Spinal cord (tissue), 10 donors: ENCODE measurements around the gene PLTP. TPM values are rescaled to one million over a fixed set of nuclear protein-coding genes. Genes with fewer than 3 reads are reported as not detected.

ENCODE experiments used
- DNase-seq, 6 donors: peaks; one replicate each; pipeline versions ENCODE4 v3.0.0 to v3.0.0-alpha.2; 2013 to 2015; ENCODE audit warnings: low spot score in 6 of 6, low read depth in 4 of 6
- H3K27ac ChIP-seq: one replicate; pipeline ENCODE4 v1.5.1; 2013; ENCODE audit warnings: low read depth, low read length, control low read depth
- H3K27me3 ChIP-seq: one replicate; pipeline ENCODE4 v1.6.1; 2013; ENCODE audit warnings: low read length; ENCODE audit not compliant: control insufficient read depth, insufficient read depth
- H3K36me3 ChIP-seq: one replicate; pipeline ENCODE4 v1.6.1; 2013; ENCODE audit warnings: low read length; ENCODE audit not compliant: control insufficient read depth, insufficient read depth
- H3K4me1 ChIP-seq: one replicate; pipeline ENCODE4 v1.6.1; 2013; ENCODE audit warnings: low read length; ENCODE audit not compliant: control insufficient read depth, insufficient read depth
- H3K4me3 ChIP-seq: one replicate; pipeline ENCODE4 v1.5.1; 2013; ENCODE audit warnings: low read depth, low read length, control low read depth
- H3K9me3 ChIP-seq: one replicate; pipeline ENCODE4 v1.6.1; 2013; ENCODE audit warnings: low read length; ENCODE audit not compliant: control insufficient read depth, insufficient read depth
- WGBS: methylation state at CpG from one replicate; pipeline ENCODE4 v1.1.5; 2013; ENCODE audit warnings: missing lambda C conversion rate; ENCODE audit not compliant: insufficient coverage; 5-methylcytosine and 5-hydroxymethylcytosine counted together
- polyA plus RNA-seq, 2 donors: library from polyadenylated mRNA; unstranded; fragments of 120-200 nt; gene quantifications; one replicate each; pipeline ENCODE4 v1.2.1, GENCODE V29; 2013; ENCODE audit not compliant: insufficient read length in 2 of 2
- total RNA-seq, 2 donors: library from RNA; depleted of rRNA in 1 of 2; stranded (reverse); fragments of 120-200 nt in 1 of 2; fragments of >200 nt in 1 of 2; gene quantifications; one replicate each; pipeline versions ENCODE4 v1.2.3 to v1.2.4, GENCODE V29; 2013 to 2014
- donor health status: healthy.

Gene PLTP
- total and polyA plus RNA-seq, 4 donors = 73.7 to 471 (median 228) TPM

DNA sequence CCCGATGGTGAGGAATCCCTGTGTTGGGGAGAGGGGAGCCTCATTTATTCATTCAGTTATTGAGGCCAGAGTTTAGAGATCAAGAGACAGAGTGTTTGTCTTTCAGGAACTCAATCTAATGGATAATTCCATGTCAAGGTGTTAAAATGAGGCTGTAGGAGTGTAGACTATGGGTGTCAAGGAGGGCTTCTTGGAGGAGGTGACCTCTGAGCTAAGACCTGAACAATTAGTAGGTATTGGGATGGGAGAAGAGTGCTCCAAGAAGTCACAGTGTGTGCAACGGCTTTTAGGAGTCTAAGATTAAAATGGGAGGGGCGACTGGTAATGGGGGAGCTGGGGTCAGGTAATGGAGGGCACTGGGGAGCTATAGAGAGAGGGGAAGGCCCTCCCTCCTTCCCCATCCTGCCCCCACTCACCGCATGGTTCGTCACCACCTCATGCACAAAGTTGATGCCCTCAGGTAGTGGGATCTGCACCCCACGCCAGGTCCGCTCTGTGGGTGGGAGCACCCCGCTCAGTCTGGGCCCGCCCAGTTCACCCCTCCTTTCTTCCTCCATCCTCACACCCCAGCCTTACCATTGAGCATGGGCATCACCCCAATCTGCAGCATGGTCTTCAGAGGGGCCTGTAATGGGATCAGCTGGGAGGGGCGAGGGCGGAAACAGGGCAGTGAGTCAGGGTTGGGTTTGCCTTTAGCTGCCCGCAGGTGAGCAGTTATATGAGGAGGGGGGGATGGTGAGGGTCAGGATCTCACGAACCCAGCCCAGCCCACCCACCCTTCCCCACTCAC, 12.7 kb downstream of the PLTP start:
- Histone ChIP-seq H3K9me3 (no peaks in the 10 kb centered on the region), H3K27ac (no peak overlapping the region), H3K36me3 (peaks cover 79% of the 10 kb centered on the region), H3K4me3 (no peak overlapping the region), H3K4me1 (no peaks in the 10 kb centered on the region), H3K27me3 (no peaks in the 10 kb centered on the region)
- DNase-seq = no peak
- WGBS = 90% methylated on average over 8 of the region's 13 CpGs

DNA sequence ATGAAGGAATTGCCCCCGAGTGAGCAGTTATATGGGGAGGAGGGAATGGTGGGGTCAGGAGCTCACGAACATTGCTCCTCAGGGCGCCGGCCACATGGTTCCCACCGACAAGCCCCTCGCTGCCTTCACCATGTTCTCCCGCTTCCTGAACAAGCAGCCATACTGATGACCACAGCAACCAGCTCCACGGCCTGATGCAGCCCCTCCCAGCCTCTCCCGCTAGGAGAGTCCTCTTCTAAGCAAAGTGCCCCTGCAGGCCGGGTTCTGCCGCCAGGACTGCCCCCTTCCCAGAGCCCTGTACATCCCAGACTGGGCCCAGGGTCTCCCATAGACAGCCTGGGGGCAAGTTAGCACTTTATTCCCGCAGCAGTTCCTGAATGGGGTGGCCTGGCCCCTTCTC, 13.7 kb downstream of the PLTP start:
- H3K4me1 ChIP-seq = no peaks in the 10 kb centered on the region
- WGBS = 77% methylated on average over 12 of the region's 12 CpGs
- no peaks in the 10 kb centered on the region for H3K9me3 ChIP-seq
- peaks cover 75% of the 10 kb centered on the region for H3K36me3 ChIP-seq
- H3K27ac ChIP-seq = no peak overlapping the region
- no peaks in the 10 kb centered on the region for H3K27me3 ChIP-seq
- no peak for DNase-seq
- H3K4me3 ChIP-seq = no peak overlapping the region

DNA sequence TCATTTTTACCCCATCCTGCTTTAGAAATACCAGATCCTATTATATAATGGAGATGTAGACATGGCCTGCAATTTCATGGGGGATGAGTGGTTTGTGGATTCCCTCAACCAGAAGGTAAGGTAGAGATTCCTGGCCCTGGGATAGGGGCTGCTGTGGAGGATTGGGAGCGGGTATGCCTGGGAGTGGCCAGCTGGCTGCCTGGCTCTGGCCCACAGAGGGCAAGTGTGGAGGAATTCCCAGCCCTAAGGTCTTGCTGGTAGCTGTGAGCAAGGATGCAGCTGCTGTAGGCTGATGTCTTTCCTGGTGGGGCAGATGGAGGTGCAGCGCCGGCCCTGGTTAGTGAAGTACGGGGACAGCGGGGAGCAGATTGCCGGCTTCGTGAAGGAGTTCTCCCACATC, 14.3 kb downstream of the PLTP start:
- Histone ChIP-seq H3K9me3 (no peaks in the 10 kb centered on the region), H3K4me3 (no peak overlapping the region), H3K27ac (no peak overlapping the region), H3K27me3 (no peaks in the 10 kb centered on the region), H3K36me3 (peaks cover 74% of the 10 kb centered on the region), H3K4me1 (peaks cover 3% of the 10 kb centered on the region)
- 80% methylated on average over 7 of the region's 7 CpGs for WGBS
- DNase-seq = no peak

DNA sequence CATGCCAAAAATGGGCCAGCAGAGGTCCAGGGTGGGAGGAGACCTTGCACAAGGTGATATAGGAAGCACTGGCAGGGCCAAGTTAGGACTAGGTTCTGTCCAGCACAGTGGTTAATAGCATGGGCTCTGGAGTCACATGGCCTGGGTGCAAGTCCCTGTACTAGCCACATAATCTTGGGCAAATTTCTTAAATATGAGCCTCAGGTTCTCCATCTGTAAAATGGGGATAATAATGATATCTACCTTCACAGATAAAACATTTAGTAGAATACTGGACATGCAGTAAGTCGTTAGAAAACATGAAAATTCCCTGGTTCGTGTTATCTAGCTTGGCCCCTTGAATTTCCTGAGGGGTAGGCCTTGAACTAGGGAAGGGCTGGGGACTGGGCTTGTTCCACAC, 14.7 kb downstream of the PLTP start:
- no peak for DNase-seq
- H3K4me3 ChIP-seq = no peak overlapping the region
- H3K9me3 ChIP-seq = no peaks in the 10 kb centered on the region
- peaks cover 73% of the 10 kb centered on the region for H3K36me3 ChIP-seq
- no peaks in the 10 kb centered on the region for H3K27me3 ChIP-seq
- no CpG with 5 or more reads among the region's 2 CpGs for WGBS
- peaks cover 7% of the 10 kb centered on the region for H3K4me1 ChIP-seq
- no peak overlapping the region for H3K27ac ChIP-seq

GRCh38 chr20:45896641-45897161, 15.3 kb downstream of the PLTP start:
- DNase-seq = no peak
- H3K27ac ChIP-seq = no peak overlapping the region
- H3K36me3 ChIP-seq = peaks cover 68% of the 10 kb centered on the region
- 94% methylated on average over 9 of the region's 14 CpGs for WGBS
- no peak overlapping the region for H3K4me3 ChIP-seq
- peaks cover 13% of the 10 kb centered on the region for H3K4me1 ChIP-seq
- no peaks in the 10 kb centered on the region for H3K27me3 ChIP-seq
- no peaks in the 10 kb centered on the region for H3K9me3 ChIP-seq

DNA sequence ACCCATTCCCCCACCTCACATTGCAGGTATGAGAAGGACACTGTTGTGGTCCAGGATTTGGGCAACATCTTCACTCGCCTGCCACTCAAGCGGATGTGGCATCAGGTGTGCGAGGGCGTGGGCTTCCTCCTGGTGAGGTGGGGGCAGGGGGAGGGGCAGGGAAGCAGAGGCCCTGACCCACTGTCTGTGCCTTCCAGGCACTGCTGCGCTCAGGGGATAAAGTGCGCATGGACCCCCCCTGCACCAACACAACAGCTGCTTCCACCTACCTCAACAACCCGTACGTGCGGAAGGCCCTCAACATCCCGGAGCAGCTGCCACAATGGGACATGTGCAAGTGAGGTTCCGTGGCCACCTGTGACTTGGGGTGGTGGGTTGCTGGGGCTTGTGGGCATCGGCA, 17.2 kb downstream of the PLTP start:
- 88% methylated on average over 3 of the region's 12 CpGs for WGBS
- no peaks in the 10 kb centered on the region for H3K9me3 ChIP-seq
- H3K4me1 ChIP-seq = peaks cover 29% of the 10 kb centered on the region
- no peak overlapping the region for H3K4me3 ChIP-seq
- no peak overlapping the region for H3K27ac ChIP-seq
- H3K27me3 ChIP-seq = no peaks in the 10 kb centered on the region
- no peak for DNase-seq
- H3K36me3 ChIP-seq = peaks cover 56% of the 10 kb centered on the region

GRCh38 chr20:45893831-45894230, 18.1 kb downstream of the PLTP start:
- Histone ChIP-seq H3K4me3 (no peak overlapping the region), H3K27ac (no peak overlapping the region), H3K27me3 (no peaks in the 10 kb centered on the region), H3K9me3 (no peaks in the 10 kb centered on the region), H3K4me1 (peaks cover 39% of the 10 kb centered on the region), H3K36me3 (peaks cover 47% of the 10 kb centered on the region)
- DNase-seq = no peak
- WGBS = 63% methylated on average over 2 of the region's 4 CpGs

DNA sequence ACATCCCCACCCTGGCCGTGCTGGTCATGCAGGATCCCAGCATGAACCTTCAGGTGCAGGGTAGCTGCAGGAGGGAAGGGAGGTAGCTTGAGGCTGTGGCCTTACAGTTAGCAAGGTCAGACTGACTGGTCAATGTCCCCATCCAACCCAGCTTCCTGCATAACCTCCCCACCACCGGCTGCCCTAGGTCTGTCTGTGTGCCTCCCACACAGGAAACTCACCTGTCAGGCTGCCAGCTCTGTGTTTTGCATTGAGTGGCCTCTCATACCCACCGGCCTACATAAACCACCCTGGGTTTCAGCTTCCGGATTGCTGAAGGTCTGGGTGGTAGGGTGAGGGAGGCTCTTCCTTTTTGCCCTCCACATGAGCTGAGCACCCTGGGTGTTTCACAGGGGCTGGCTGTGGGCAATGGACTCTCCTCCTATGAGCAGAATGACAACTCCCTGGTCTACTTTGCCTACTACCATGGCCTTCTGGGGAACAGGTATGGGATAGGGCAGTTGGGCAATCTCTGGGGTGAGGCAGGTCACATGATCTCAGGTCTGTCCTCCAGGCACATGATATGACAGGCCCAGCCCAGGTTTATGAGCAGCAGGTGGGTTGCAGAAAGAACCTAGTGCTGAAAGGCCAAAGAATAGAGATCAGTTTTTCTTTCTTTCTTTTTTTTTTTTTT, 19.0 kb downstream of the PLTP start:
- Histone ChIP-seq H3K36me3 (peaks cover 43% of the 10 kb centered on the region), H3K9me3 (no peaks in the 10 kb centered on the region), H3K27me3 (no peaks in the 10 kb centered on the region), H3K4me1 (peaks cover 42% of the 10 kb centered on the region), H3K4me3 (no peak overlapping the region), H3K27ac (no peak overlapping the region)
- WGBS = 80% methylated on average over 1 of the region's 4 CpGs
- DNase-seq = no peak

GRCh38 chr20:45892049-45892825, 19.7 kb downstream of the PLTP start:
- H3K27me3 ChIP-seq = no peaks in the 10 kb centered on the region
- peaks cover 42% of the 10 kb centered on the region for H3K36me3 ChIP-seq
- H3K4me1 ChIP-seq = peaks cover 42% of the 10 kb centered on the region
- no peak for DNase-seq
- H3K27ac ChIP-seq = no peak overlapping the region
- H3K9me3 ChIP-seq = no peaks in the 10 kb centered on the region
- H3K4me3 ChIP-seq = peak overlapping the region; percentile 94
- 91% methylated on average over 7 of the region's 9 CpGs for WGBS
